Measurements from ENCODE around the gene PTX3. TPM values are rescaled to one million over a fixed set of nuclear protein-coding genes. Genes with fewer than 3 reads are reported as not detected.

PTX3 gene
- total RNA-seq, 4 donors from 2014 or later, result 0.87 to 9.1 (median 2.5) TPM; not detected in 1

DNA sequence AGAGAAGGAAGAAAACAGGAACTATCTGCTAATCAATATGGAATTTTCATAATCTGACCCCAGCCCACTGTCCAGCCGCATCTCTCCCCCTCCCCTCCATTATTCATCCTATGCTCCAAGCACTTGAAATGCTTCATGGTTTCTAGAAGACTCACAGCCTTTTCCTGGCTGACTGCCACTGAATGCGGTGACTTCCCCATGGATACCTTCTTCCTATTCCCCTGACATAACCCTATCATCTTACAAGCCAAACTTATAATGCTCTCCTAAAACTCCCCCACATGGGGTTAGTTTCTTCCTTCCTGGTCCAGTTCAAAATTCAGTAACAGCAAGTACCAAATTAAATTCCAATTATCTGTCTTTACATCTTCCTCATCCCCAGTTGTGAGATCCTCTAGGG lies 31.2 kb upstream of the PTX3 start:
- ATAC-seq (no peak), DNase-seq (no peak)
- Histone ChIP-seq H3K4me3 (no peak overlapping the region), H3K27me3 (no peaks in the 10 kb centered on the region), H3K4me1 (peaks cover 0 to 4% of the 10 kb centered on the region in 2 donors), H3K9me3 (no peaks in the 10 kb centered on the region), H3K27ac (no peak overlapping the region), H3K36me3 (no peaks in the 10 kb centered on the region)
- in situ Hi-C loops (cut with MboI; ENCODE audit: low sequenced_read_pairs in 4 of 4) (no loop called here), intact Hi-C loops (cut with DNase I; ENCODE audit: low total_unique reads) (no loop called here)
- TF ChIP-seq POLR2A (IDR thresholded peaks at IDR 0.05) (no peak), CTCF (IDR thresholded peaks at IDR 0.05 in 4 of 5, conservative IDR thresholded peaks at IDR 0.05 in 1 of 5) (no peak)

GRCh38 chr3:157406394-157406793 lies 30.3 kb upstream of the PTX3 start:
- ATAC-seq (no peak), DNase-seq (no peak)
- no peak overlapping the region for H3K4me3 ChIP-seq
- intact Hi-C loops (cut with DNase I; ENCODE audit: low total_unique reads), result no loop called here
- in situ Hi-C loops (cut with MboI; ENCODE audit: low sequenced_read_pairs in 4 of 4), result no loop called here
- no peaks in the 10 kb centered on the region for H3K36me3 ChIP-seq
- H3K27ac ChIP-seq, result no peak overlapping the region
- peaks cover 0 to 4% of the 10 kb centered on the region in 2 donors for H3K4me1 ChIP-seq
- H3K9me3 ChIP-seq, result no peaks in the 10 kb centered on the region
- TF ChIP-seq POLR2A (IDR thresholded peaks at IDR 0.05), result no peak
- no peak for TF ChIP-seq CTCF (IDR thresholded peaks at IDR 0.05 in 4 of 5, conservative IDR thresholded peaks at IDR 0.05 in 1 of 5)
- no peaks in the 10 kb centered on the region for H3K27me3 ChIP-seq

DNA sequence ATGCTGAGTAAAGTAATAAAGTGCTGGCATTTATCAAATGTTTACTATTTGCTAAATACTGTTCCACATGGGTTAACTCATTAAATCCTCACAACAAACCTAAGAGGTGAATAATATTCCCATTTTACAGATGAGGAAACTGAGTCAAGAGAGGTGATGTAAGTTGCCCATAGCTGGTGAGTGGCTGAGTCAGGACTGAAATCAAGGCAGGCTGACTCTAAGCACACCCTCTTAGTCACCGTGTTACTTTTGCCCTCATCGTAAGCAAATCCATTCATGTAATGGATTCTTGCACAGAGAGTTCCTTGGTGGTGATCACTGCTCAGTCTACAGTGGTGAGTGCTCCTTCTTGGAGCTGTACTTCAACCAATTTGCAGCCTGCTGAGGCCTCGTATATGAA lies 28.9 kb upstream of the PTX3 start:
- no peak overlapping the region for H3K4me3 ChIP-seq
- intact Hi-C loops (cut with DNase I; ENCODE audit: low total_unique reads) (no loop called here), in situ Hi-C loops (cut with MboI; ENCODE audit: low sequenced_read_pairs in 4 of 4) (no loop called here)
- H3K9me3 ChIP-seq, result no peaks in the 10 kb centered on the region
- H3K27me3 ChIP-seq, result no peaks in the 10 kb centered on the region
- DNase-seq, result no peak
- no peaks in the 10 kb centered on the region for H3K36me3 ChIP-seq
- ATAC-seq, result no peak
- H3K27ac ChIP-seq, result no peak overlapping the region
- peaks cover 0 to 4% of the 10 kb centered on the region in 2 donors for H3K4me1 ChIP-seq
- TF ChIP-seq CTCF (IDR thresholded peaks at IDR 0.05 in 4 of 5, conservative IDR thresholded peaks at IDR 0.05 in 1 of 5) (no peak), POLR2A (IDR thresholded peaks at IDR 0.05) (no peak)

- ATAC-seq (no peak), DNase-seq (no peak)
- Histone ChIP-seq H3K4me1 (peaks cover 0 to 4% of the 10 kb centered on the region in 2 donors), H3K9me3 (no peaks in the 10 kb centered on the region), H3K4me3 (no peak overlapping the region), H3K36me3 (no peaks in the 10 kb centered on the region), H3K27ac (no peak overlapping the region), H3K27me3 (no peaks in the 10 kb centered on the region)
- no peak for TF ChIP-seq CTCF (IDR thresholded peaks at IDR 0.05 in 4 of 5, conservative IDR thresholded peaks at IDR 0.05 in 1 of 5)
- intact Hi-C loops (cut with DNase I; ENCODE audit: low total_unique reads) (no loop called here), in situ Hi-C loops (cut with MboI; ENCODE audit: low sequenced_read_pairs in 4 of 4) (no loop called here)
These were observed 28.0 kb upstream of the PTX3 start for GRCh38 chr3:157408499-157409149.

DNA sequence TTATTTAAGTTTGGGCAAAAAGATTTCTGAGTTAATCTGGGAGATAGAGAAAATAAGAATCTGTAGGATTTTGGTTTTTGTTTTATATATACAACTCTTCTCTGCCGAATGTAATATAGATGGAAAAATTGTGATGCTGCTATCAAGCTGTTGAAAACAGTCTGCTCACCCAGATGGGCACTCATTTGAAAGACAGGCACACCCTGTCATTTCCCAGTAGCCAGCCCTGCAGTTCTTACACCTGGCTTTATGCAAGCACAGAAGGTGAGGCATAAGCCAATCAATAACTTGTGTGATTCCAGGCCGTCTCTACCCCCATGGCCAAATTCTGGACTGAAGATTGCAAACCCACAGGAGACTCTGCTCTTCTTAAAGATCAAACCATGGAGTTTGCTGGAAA lies 27.1 kb upstream of the PTX3 start:
- ATAC-seq (no peak), DNase-seq (no peak)
- Histone ChIP-seq H3K27ac (no peak overlapping the region), H3K4me1 (peaks cover 0 to 4% of the 10 kb centered on the region in 2 donors), H3K9me3 (no peaks in the 10 kb centered on the region), H3K36me3 (no peaks in the 10 kb centered on the region), H3K4me3 (no peak overlapping the region), H3K27me3 (no peaks in the 10 kb centered on the region)
- no peak for TF ChIP-seq POLR2A (IDR thresholded peaks at IDR 0.05)
- TF ChIP-seq CTCF (IDR thresholded peaks at IDR 0.05 in 4 of 5, conservative IDR thresholded peaks at IDR 0.05 in 1 of 5), result no peak
- in situ Hi-C loops (cut with MboI; ENCODE audit: low sequenced_read_pairs in 4 of 4) (no loop called here), intact Hi-C loops (cut with DNase I; ENCODE audit: low total_unique reads) (no loop called here)
